HepG2 (cell line): ENCODE results near the gene MGST2. TPM values are rescaled to one million over a fixed set of nuclear protein-coding genes. Genes with fewer than 3 reads are reported as not detected.

Source experiments
- ATAC-seq: fragments of 200-7000 bp; cut with Tn5 transposase; 3 replicates; pipeline ENCODE4 v1.9.1; 2020; ENCODE audit warnings: mild to moderate bottlenecking, moderate library complexity
- BruUV-seq: library from RNA; stranded (reverse); fragments of 400-500 nt; replicated peaks from 2 replicates; lab custom pipeline; 2021; lab: Mats Ljungman, UMichigan
- CTCF ChIA-PET: fragments of 300-600 bp; formaldehyde crosslinking; extraction: SDS; loops from one replicate; lab custom pipeline; 2021; ENCODE audit warnings: low total read pairs, inconsistent platforms, low intra/inter-chr PET ratio; lab: Yijun Ruan, JAX
- POLR2A ChIA-PET: fragments of 350-600 bp; sonication (Branson Sonifier 250); formaldehyde crosslinking; loops from one replicate; lab custom pipeline; 2020; ENCODE audit warnings: antibody characterized with exemption, inconsistent platforms; lab: Yijun Ruan, JAX
- DNase-seq: peaks from one replicate; pipeline ENCODE4 v3.0.0-alpha.2; 2015; ENCODE audit warnings: low spot score
- FAIRE-seq: peaks from 3 replicates; lab custom pipeline; 2011; peaks lifted over from hg19 to GRCh38; lab: Jason Lieb, UNC
- H2AFZ ChIP-seq: one replicate; pipeline ENCODE4 v1.6.1; 2011; ENCODE audit warnings: low read length, inconsistent platforms
- H3K27ac ChIP-seq: fragments of 300-600 bp; 3 replicates; pipeline ENCODE4 v1.8.0; 2011; ENCODE audit warnings: mixed run types, mild to moderate bottlenecking, mixed read lengths, low read length, inconsistent platforms; ENCODE audit not compliant: insufficient read depth; ENCODE audit errors: extremely low read length
- H3K27me3 ChIP-seq, 2 experiments: fragments of 200-600 bp in 1 of 2; 2 replicates in 1 of 2; 3 replicates in 1 of 2; pipeline versions ENCODE4 v1.6.0 to v1.8.0; 2011; ENCODE audit warnings: low read length in 2 of 2, mild to moderate bottlenecking in 2 of 2, moderate library complexity in 2 of 2, inconsistent platforms in 1 of 2; ENCODE audit not compliant: insufficient read depth in 2 of 2, control insufficient read depth in 1 of 2
- H3K36me3 ChIP-seq, 2 experiments: fragments of 200-600 bp in 1 of 2; replicated peaks in 1 of 2; 2 replicates in 1 of 2; 3 replicates in 1 of 2; pipeline versions ENCODE4 v1.5.1 to v1.8.0; 2011; ENCODE audit warnings: low read length in 2 of 2, inconsistent platforms in 1 of 2; ENCODE audit not compliant: insufficient read depth in 2 of 2, control insufficient read depth in 1 of 2
- H3K4me1 ChIP-seq: 2 replicates; pipeline ENCODE4 v1.5.1; 2012; ENCODE audit warnings: low read length, inconsistent platforms; ENCODE audit not compliant: insufficient read depth
- H3K4me2 ChIP-seq: 2 replicates; pipeline ENCODE4 v1.6.0; 2011; ENCODE audit warnings: low read depth, low read length, inconsistent platforms
- H3K4me3 ChIP-seq, 3 experiments: fragments of 200-600 bp in 1 of 3; sonication (generic), shearing (Covaris generic) in 1 of 3; replicated peaks in 1 of 3; 2 replicates each; pipeline ENCODE4 v1.5.1; 2011 to 2016; ENCODE audit warnings: low read length in 3 of 3, inconsistent platforms in 2 of 3, low read depth in 2 of 3, mild to moderate bottlenecking in 2 of 3, control low read depth in 1 of 3, mixed read lengths in 1 of 3; ENCODE audit not compliant: insufficient read depth in 1 of 3
- H3K79me2 ChIP-seq: one replicate; pipeline ENCODE4 v1.6.1; 2011; ENCODE audit warnings: low read length, inconsistent platforms; ENCODE audit not compliant: insufficient read depth
- H3K9ac ChIP-seq: 2 replicates; pipeline ENCODE4 v1.6.0; 2011; ENCODE audit warnings: mild to moderate bottlenecking, low read depth, low read length, inconsistent platforms; ENCODE audit not compliant: insufficient read depth
- H3K9me3 ChIP-seq: 2 replicates; pipeline ENCODE4 v1.5.1; 2012; ENCODE audit warnings: mild to moderate bottlenecking, low read length
- H4K20me1 ChIP-seq: 2 replicates; pipeline ENCODE4 v1.6.0; 2011; ENCODE audit warnings: inconsistent platforms, mild to moderate bottlenecking, low read length, moderate library complexity; ENCODE audit not compliant: insufficient read depth
- ATF6 ChIP-seq: sonication (generic); formaldehyde crosslinking; conservative IDR thresholded peaks from 2 replicates; pipeline ENCODE4 v1.4.0; 2020; ENCODE audit warnings: missing genetic modification reagents
- SMAD3 ChIP-seq: sonication (generic); formaldehyde crosslinking; IDR thresholded peaks from 2 replicates; pipeline ENCODE4 v1.4.0; 2020; ENCODE audit warnings: missing genetic modification reagents
- THAP8 ChIP-seq: sonication (generic); formaldehyde crosslinking; IDR thresholded peaks from 2 replicates; pipeline ENCODE4 v1.5.1; 2020; ENCODE audit warnings: missing genetic modification reagents, mild to moderate bottlenecking, borderline replicate concordance
- ZNF619 ChIP-seq: sonication (generic); formaldehyde crosslinking; IDR thresholded peaks from 2 replicates; pipeline ENCODE4 v1.4.0; 2020; ENCODE audit warnings: mild to moderate bottlenecking, missing genetic modification reagents
- ZNF878 ChIP-seq: sonication (generic); formaldehyde crosslinking; IDR thresholded peaks from 2 replicates; pipeline ENCODE4 v1.8.1; 2023; ENCODE audit warnings: mild to moderate bottlenecking, missing genetic modification reagents, moderate library complexity
- ZSCAN20 ChIP-seq: sonication (generic); formaldehyde crosslinking; IDR thresholded peaks from 2 replicates; pipeline ENCODE4 v1.4.0; 2020; ENCODE audit warnings: missing genetic modification reagents, mild to moderate bottlenecking, borderline replicate concordance
- WGBS: methylation state at CpG from one replicate; pipeline ENCODE4 v1.1.6; 2017; ENCODE audit warnings: low lambda C conversion rate; 5-methylcytosine and 5-hydroxymethylcytosine counted together
- in situ Hi-C: cut with HindIII; loops from 2 replicates; pipeline ENCODE4 v1.10.0; 2017; ENCODE audit warnings: low pct_unique_long_range_greater_than_20kb; ENCODE audit not compliant: extremely low pct_ligation_motif_present
- intact Hi-C: fragments of 100-400 bp; cut with micrococcal nuclease; formaldehyde crosslinking; loops from one replicate; pipeline ENCODE4 v1.10.0; 2022; ENCODE audit not compliant: unreplicated experiment
- polyA plus RNA-seq, 8 experiments: library from polyadenylated mRNA; depleted of rRNA in 3 of 8; stranded (reverse) in 7 of 8; unstranded in 1 of 8; fragments of >200 nt; fragmentation: Illumina TruSeq in 4 of 8; extraction: Trizol in 4 of 8; gene quantifications; 2 replicates each; pipeline versions ENCODE4 v1.2.1 to v1.2.3, GENCODE V29; 2011 to 2016; ENCODE audit warnings: low read depth in 4 of 8, missing spikeins in 1 of 8, mixed read lengths in 1 of 8; ENCODE audit not compliant: insufficient read depth in 1 of 8
- total RNA-seq, 5 experiments: library from RNA; depleted of rRNA; stranded (reverse); fragments of >200 nt; fragmentation: Illumina TruSeq; extraction: Trizol; gene quantifications; 2 replicates each; pipeline ENCODE4 v1.2.3, GENCODE V29; 2016; ENCODE audit warnings: low read depth in 1 of 5

The MGST2 gene
- total and polyA plus RNA-seq, 2 of the 13 experiments (the other 11 are each of a cell fraction or from before 2014, with no cell fraction given): 205 to 416 TPM

- in situ Hi-C loops: no loop called here
- Histone ChIP-seq H3K9ac (no peak overlapping the region), H2AFZ (no peak overlapping the region), H4K20me1 (no peaks in the 10 kb centered on the region; the same call in 1 of the 2 replicates), H3K36me3 (peaks cover 13 to 55% of the 10 kb centered on the region in 2 experiments), H3K4me1 (no peaks in the 10 kb centered on the region), H3K27ac (no peak overlapping the region), H3K79me2 (no peaks in the 10 kb centered on the region), H3K27me3 (no peaks in the 10 kb centered on the region), H3K9me3 (no peaks in the 10 kb centered on the region), H3K4me2 (no peak overlapping the region), H3K4me3 (no peak overlapping the region)
- 96% methylated on average over 2 of the region's 2 CpGs for WGBS
- TF ChIP-seq ATF6: no peak
- no peak for TF ChIP-seq THAP8
- no peak for TF ChIP-seq ZNF878 (CRISPR knock-in tag)
- TF ChIP-seq ZSCAN20 (CRISPR knock-in tag): no peak
- TF ChIP-seq SMAD3: no peak
- TF ChIP-seq ZNF619 (CRISPR knock-in tag): no peak
- POLR2A ChIA-PET: no interaction called here
- ATAC-seq (no peak), FAIRE-seq (no peak), DNase-seq (no peak)
- BruUV-seq: no TSS peak
- intact Hi-C loops: no loop called here
- CTCF ChIA-PET: no interaction called here
Measured at GRCh38 chr4:139712882-139713281, 47.3 kb downstream of the MGST2 start.
